ENCODE data around the gene UNC119B. TPM values are rescaled to one million over a fixed set of nuclear protein-coding genes. Genes with fewer than 3 reads are reported as not detected.

Gene UNC119B
- total RNA-seq, 1 experiment from 2014 or later = 33.8 TPM

DNA sequence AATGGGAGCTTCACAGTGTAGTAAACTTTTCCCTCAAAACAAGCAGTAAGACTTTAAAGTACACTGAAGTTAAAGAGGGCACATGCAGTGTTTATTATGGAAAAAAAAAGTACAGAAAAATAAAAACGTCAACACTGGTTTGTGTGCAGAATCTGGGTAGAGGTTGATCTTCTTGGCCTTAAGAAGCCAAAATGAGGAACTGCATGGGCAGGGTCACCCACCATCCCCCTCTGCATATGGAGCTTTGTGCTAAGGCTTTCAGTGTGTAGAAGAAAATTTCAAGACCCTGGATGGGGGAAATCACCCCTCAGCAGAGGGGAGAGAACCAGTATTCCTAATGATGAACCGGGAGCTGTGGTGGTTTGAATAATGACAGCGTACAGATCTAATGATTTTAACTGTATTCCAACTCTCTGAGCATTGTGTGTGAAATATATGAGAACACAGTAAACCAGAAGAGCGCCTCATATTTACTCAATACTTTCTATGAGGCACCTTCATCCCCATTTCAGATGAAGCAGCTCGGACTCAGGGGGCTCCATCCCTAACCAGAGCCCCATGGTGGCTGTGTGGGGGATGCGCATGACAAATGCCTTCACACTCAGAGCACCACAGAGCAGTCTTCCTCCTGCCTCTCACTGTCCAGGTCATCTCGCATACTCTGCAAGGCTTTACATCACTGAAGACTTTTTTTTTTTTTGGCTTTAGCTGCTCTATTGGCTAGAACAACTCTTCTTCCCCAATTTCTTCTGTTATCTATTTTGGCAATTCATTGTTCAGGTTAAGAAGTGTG, 48.7 kb downstream of the UNC119B start (continued):
- TF ChIP-seq YY1 (IDR thresholded peaks at IDR 0.05; ENCODE audit: extremely low read depth, insufficient replicate concordance, low read depth, low read length) = no peak

DNA sequence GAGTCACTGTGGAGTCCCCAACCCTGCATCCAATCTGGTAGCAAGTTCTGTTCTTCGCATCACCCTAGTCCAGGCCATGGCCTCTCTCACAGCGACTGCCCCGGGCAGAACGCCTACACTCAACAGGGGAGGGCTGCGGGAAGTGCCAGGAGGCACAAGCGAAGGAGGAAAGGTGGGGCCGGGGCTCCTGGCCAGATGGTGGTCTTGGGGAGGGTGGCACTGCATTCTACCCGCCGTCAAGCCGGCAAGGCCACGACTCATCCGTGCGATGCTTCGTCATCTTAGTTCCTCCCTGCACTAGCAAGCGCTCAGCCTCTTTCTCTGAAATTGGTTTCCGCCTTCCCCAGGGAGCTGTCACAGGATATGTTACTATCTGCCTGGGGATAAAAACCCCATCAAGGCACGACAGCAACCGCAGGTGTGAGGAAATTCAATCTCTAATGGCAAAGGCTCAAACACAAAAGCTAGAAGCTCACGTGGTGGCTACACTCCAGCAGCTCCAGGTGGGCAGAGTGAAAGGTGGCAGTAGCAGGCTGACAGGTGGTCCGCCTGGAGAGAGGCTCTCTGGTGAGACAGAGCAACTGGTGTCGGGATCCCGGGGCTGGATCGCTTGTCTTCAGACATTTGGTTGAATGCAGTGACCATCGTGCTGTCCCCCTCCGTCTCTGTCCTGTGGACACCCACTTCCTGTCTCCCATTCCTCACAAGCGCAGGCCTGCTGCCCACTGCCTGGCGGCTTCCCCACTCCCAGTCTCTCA, 49.5 kb downstream of the UNC119B start:
- Histone ChIP-seq H3K9me2 (ENCODE audit: insufficient read depth) (no peaks in the 10 kb centered on the region), H3K9ac (ENCODE audit: low read length) (no peak overlapping the region), H3K4me3 (replicated peaks in 1 of 2; ENCODE audit: low read depth in 1 of 2, low read length in 2 of 2) (no peak overlapping the region), H3K79me2 (ENCODE audit: insufficient read depth, low read length) (no peaks in the 10 kb centered on the region), H4K20me1 (ENCODE audit: insufficient read depth) (no peaks in the 10 kb centered on the region), H3K4me2 (ENCODE audit: low read length) (no peak overlapping the region), H3K36me3 (ENCODE audit: control insufficient read depth in 1 of 2, insufficient read depth in 2 of 2, low read length in 2 of 2) (peaks cover 0 to 6% of the 10 kb centered on the region in 2 experiments; a peak in 2 of 4 replicates), H2AFZ (ENCODE audit: low read depth, low read length, poor library complexity, severe bottlenecking) (no peak overlapping the region), H3K4me1 (ENCODE audit: control insufficient read depth in 1 of 2, insufficient read depth in 2 of 2, low read length in 2 of 2) (no peaks in the 10 kb centered on the region), H3K9me3 (ENCODE audit: control insufficient read depth in 1 of 2, insufficient read depth in 1 of 2, low read depth in 1 of 2, low read length in 2 of 2) (no peaks in the 10 kb centered on the region), H3K27ac (ENCODE audit: low read depth, low read length) (no peak overlapping the region), H3K27me3 (ENCODE audit: insufficient read depth, low read length) (no peaks in the 10 kb centered on the region)
- ATAC-seq (no peak), DNase-seq (ENCODE audit: low read depth, low spot score) (no peak)
- TF ChIP-seq, protein P1, sequence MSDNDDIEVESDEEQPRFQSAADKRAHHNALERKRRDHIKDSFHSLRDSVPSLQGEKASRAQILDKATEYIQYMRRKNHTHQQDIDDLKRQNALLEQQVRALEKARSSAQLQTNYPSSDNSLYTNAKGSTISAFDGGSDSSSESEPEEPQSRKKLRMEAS (IDR thresholded peaks at IDR 0.05) = no peak
- TF ChIP-seq EZH2 (IDR thresholded peaks at IDR 0.05) (no peak), ELF1 (IDR thresholded peaks at IDR 0.05; ENCODE audit: borderline replicate concordance, low read depth) (no peak), CBX3 (IDR thresholded peaks at IDR 0.05; ENCODE audit: low read depth) (no peak), CEBPB (IDR thresholded peaks at IDR 0.05; ENCODE audit: low read depth) (no peak), TCF7L2 (IDR thresholded peaks at IDR 0.05; ENCODE audit: borderline replicate concordance, extremely low read depth, insufficient read depth, insufficient read length) (no peak), POLR2A (IDR thresholded peaks at IDR 0.05; ENCODE audit: borderline replicate concordance, extremely low read depth, insufficient read depth, insufficient read length) (no peak)
- TF ChIP-seq, protein P2, sequence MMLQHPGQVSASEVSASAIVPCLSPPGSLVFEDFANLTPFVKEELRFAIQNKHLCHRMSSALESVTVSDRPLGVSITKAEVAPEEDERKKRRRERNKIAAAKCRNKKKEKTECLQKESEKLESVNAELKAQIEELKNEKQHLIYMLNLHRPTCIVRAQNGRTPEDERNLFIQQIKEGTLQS (IDR thresholded peaks at IDR 0.05) = no peak
- TF ChIP-seq, protein P3, sequence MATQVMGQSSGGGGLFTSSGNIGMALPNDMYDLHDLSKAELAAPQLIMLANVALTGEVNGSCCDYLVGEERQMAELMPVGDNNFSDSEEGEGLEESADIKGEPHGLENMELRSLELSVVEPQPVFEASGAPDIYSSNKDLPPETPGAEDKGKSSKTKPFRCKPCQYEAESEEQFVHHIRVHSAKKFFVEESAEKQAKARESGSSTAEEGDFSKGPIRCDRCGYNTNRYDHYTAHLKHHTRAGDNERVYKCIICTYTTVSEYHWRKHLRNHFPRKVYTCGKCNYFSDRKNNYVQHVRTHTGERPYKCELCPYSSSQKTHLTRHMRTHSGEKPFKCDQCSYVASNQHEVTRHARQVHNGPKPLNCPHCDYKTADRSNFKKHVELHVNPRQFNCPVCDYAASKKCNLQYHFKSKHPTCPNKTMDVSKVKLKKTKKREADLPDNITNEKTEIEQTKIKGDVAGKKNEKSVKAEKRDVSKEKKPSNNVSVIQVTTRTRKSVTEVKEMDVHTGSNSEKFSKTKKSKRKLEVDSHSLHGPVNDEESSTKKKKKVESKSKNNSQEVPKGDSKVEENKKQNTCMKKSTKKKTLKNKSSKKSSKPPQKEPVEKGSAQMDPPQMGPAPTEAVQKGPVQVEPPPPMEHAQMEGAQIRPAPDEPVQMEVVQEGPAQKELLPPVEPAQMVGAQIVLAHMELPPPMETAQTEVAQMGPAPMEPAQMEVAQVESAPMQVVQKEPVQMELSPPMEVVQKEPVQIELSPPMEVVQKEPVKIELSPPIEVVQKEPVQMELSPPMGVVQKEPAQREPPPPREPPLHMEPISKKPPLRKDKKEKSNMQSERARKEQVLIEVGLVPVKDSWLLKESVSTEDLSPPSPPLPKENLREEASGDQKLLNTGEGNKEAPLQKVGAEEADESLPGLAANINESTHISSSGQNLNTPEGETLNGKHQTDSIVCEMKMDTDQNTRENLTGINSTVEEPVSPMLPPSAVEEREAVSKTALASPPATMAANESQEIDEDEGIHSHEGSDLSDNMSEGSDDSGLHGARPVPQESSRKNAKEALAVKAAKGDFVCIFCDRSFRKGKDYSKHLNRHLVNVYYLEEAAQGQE (IDR thresholded peaks at IDR 0.05; ENCODE audit: low read depth) = no peak
- CTCF ChIA-PET = no interaction called here
- BruUV-seq (replicated peaks) = no TSS peak
- POLR2A ChIA-PET = no interaction called here
- RAD21 ChIA-PET (ENCODE audit: low non-redundant PET in 1 of 2, low total read pairs in 2 of 2, uncharacterized antibody in 2 of 2, unreplicated experiment in 2 of 2) = no interaction called here
- intact Hi-C loops (cut with micrococcal nuclease) = no loop called here

All from HCT116 (cell line).